Activated T-cell treated with anti-CD3 and anti-CD28 coated beads for 48 hours (primary cell): ENCODE results near the gene EXTL2.
"Not testable (repeated sequence)": the region's sequence is repeated elsewhere in the genome, so short reads cannot be mapped to it uniquely, and the experiment has no call there.

Experiments
- DNase-seq: peaks from one replicate; pipeline ENCODE4 v3.0.0-alpha.2; 2020; ENCODE audit warnings: low read depth

Gene EXTL2, protein sequence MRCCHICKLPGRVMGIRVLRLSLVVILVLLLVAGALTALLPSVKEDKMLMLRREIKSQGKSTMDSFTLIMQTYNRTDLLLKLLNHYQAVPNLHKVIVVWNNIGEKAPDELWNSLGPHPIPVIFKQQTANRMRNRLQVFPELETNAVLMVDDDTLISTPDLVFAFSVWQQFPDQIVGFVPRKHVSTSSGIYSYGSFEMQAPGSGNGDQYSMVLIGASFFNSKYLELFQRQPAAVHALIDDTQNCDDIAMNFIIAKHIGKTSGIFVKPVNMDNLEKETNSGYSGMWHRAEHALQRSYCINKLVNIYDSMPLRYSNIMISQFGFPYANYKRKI

DNA sequence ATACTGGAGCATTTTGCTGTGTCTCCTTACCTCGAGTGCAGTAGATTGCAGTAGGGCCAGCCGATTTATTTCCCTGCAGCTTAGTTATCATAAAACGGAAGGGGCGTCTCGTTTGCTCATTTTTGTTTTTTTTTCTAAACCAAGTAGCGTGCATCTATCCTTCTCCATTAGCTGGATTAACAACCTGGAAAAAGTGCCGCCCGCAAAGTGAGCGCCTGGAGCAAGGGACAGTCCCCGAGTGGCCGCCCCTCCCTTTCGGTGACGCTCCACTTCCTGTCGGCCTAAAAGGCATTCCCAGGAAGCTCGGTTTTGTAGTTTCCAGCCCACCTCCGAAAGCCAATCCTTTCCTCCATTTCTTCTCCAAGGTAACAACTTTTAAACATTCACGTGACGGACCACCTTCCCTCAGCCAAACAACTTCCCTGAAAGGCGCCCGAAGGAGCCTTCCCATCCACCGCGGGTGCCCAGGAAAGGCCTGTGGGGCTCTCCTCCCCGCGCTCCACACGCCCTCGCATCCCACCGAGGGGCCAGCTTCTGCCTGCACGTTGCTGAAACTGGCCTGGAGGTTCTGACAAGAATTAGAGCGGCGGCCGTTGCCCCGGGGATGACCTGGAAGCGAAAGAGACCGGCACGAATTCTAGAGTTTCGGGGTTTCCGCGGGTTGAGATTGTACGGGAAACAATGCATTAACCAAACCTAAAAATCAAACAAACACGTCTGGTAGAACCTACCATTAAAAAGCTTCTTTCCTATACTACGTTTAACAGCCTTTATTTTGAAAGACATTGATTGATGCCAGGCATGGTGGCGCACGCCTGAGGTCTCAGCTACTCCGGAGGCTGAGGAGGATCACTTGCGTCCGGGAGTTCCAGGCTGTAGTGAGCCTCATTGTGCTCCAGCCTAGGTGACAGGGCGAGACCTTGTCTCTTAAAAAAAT is at the start of gene EXTL2:
TSS of gene EXTL2 (minus strand) at position 240 of the 937 bp plus-strand sequence. CDS start 6,085 bp downstream, outside the sequence.
- DNase-seq: peak; percentile 61

DNA sequence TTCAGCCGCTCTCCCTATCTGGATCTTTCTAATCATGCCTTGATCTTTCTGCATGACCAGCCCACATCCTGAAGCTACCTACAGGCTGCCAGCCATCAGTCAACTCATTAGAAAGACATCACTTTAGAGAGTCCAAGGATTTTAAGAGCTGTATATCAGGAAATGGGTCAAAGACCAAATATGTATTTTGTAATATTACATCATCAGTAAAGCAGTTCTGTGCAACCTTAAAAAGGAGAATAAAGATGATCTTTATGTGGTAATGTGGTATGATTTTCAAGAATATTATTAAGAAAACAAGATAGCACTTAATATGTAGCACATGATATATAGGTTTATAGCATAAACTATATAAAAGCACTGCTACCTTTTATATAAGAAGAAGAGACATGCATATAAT is 48.9 kb upstream of the EXTL2 start:
- no peak for DNase-seq

DNA sequence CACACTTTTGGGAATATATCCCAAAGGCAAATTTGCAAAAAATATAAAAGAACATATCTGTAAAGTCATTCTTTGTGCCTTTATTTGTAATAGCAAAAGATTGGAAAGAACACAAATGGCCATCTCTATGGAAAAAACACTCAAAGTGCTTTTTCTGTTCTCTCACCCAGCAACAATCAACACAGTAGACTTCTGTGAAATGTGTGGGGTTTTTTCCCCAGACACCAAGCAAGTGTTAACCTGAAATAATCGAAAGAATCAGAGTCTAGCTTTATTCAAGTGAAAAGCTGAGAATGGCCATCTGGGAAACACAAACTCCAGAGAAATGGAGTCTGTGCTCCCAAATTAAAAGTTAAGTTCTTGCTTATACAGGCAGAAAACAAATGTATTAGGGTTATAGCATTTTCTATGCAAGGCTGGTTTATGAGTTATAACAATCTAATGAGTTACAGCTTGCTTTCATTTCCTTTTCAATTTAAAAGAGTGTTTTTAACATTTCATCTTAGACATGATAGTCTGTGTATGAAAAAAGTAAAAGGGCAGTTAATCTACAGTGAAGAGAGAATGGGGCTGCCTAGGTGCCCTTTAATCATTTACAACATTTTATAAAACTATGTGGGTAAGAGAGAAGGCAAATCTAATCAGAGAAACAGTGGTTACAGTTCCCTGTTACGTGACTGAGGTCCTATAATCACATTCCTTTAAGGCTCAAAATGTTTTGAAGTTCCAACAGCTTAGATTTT is 47.8 kb upstream of the EXTL2 start:
- no peak for DNase-seq

DNA sequence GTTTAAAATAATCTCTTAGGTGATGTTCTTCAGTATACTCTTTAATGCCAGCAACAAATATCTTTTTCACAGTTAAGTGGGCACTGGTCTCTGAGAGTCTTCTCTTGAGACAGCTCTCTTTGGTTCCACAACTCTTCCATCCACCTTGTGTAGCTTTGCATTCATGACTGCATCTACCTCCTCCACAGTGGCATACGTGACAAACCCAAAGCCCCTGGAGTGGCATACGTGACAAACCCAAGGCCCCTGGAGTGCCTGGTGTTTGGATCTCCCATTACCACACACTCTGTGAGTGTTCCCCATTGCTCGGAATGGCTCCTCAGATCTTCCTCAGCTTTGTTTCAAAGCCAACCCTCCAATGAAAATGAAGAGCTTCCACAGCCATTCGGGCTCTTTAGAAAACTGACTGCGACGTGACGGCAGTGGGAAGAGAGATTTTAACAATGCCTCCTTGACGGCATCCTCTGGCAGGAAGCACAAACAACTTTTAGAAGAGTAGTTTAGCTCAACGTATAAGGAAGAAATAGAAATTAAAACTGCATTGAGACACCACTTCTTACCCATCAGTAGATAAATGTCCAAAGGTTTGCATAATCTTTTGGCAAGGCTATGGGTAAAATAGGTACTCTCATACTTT is 47.1 kb upstream of the EXTL2 start:
- DNase-seq: no peak

DNA sequence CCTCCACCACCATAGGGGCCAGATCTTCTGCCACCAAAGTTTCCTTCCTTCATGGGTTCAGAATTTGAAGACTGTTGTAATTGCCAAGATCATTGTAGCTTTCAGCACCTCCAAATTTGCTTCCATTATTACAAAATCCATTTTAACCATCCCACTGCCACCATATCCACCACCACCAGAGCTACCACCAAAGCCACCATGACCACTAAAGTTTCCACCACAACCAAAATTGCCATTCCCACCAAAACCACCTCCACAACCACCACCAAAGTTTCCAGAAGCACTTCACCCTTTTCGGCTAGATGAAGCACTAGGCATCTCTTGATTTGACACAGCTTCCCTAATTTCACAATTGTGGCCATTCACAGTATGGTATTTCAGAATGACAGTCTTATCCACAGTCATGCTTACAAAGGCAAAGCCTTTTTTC is 46.5 kb upstream of the EXTL2 start:
- DNase-seq: peak; percentile 54

DNA sequence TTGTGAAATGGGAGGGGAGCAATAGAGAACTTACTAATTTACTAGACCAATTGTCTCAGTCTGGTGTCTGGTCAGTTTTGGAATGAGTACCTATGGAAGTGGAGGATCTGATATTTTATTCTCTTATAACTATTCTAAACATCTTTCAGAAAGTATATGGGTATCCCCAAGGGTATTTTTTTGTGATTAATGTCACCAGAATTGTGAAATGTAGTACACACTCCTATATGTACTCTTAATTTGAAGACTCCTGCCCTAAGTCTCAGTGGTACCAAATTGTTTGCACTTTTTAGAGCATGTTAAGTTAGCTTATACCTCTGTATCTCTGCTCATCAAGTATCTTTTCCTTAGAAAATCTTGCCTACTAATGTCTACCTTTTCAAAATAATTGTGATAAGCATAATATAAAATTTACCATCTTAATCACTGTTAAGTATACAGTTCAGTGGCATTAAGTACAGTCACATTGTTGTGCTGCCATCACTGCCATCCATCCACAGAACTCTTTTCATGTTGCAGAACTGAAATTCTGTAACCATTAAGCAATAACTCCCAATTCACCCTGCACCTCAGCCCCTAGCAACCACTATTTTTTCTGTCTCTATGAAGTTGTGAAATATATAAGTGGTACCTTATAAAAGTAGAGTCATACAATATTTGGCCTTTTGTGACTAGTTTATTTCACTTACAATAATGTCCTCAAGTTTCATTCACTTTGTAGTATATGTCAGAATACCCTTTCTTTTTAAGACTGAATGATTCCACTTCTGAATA is 41.7 kb upstream of the EXTL2 start:
- DNase-seq: no peak

DNA sequence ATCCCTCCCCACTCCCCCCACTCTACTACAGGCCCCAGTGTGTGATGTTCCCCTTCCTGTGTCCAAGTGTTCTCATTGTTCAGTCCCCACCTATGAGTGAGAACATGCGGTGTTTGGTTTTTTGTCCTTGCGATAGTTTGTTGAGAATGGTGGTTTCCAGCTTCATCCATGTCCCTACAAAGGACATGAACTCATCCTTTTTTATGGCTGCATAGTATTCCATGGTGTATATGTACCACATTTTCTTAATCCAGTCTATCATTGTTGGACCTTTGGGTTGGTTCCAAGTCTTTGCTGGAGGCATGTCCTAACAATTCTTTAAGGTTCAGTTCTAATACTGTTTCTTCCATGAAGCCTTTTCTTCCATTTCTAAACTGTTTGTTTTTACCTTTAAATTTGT is 38.9 kb upstream of the EXTL2 start:
- not testable (repeated sequence) for DNase-seq

DNA sequence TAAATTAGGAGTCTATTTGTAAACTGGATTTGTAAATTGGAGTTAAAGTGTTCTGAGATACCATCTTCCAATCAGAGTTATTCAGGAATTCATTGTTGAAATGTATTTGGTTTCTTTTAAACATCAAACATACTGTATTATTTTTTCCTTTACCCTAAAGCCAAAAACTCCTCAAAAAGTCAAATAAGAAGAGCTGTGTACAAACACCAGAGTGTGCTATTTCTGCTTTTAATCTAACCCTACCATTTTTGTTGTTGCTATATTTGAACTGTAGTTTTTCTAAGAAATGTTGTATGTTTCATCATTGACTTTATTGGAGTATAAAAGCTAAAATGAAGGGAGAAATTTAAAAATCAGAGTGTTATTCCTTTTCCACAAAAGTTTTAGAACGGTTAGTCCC is 37.1 kb upstream of the EXTL2 start:
- DNase-seq: no peak

DNA sequence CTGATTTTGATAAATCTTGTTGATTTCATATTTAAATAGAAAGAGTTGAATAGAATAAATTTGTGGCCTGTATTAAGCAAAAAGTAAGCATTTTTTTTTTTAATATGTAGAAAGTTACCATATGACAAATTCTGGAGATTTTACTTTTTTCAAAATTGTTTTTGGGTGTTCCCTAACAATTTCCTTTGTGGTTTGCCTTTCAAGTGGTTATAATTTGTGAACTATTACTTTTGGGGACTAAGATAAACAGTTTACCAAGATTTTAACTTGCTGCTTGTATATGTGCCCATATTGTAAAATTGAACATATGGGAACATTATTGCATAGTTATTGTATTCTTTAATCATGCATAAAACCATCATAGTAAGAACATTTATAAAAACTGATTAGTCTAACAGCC is 35.9 kb upstream of the EXTL2 start:
- DNase-seq: no peak

DNA sequence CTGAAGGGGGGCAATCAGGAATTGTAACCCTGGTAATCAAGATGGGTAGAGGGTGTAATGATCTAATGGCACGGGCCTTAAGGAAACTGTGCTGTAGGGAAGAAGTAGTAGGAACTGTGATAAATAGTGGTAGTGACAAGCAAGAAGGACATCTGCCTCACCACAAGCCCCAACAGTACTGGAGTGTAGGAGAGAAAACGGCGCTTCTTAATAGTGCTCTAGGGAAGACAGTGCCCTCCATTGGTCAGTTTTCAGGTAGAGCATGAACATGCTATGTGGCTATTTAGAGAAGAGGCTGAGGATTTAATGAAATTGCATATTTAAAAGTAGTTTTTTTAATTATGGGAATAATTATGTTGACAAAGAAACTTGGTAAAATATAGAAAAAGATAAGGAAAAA is 33.5 kb upstream of the EXTL2 start:
- no peak for DNase-seq

DNA sequence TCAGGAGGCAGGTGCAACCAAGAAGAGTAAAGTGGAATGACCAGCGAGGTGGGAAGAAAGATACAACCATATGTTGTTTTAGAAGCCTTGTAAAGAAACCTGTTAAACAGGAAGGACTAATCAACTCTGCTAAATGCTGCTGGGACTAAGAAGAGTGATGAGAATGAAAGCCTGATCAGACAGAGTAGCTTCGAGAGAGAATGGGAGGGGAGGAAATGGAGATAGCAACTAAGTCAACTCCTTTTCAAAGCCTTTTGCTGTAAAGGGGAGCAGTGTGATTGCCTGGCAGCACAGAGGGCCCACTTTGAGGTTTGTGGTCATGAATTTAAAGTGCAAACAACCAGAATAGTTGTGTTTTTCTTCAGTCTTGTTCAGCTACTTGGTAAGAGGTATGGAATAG is 32.6 kb upstream of the EXTL2 start:
- DNase-seq: no peak

DNA sequence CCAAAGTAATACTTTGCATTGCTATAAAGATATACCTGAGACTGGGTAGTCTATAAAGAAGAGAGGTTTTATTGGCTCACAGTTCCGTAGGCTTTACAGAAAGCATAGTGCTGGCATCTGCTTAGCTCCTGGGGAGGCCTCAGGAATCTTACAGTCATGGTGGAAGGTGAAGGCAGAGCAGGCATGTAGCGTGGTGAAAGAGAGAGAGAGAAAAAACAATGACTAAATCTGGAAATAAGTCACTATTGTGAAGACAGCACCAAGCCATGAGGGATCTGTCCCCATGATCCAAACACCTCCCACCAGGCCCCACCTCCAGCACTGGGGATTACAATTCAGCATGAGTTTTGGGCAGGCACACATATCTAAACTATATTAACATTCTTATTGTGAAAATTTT is 31.6 kb upstream of the EXTL2 start:
- no peak for DNase-seq

DNA sequence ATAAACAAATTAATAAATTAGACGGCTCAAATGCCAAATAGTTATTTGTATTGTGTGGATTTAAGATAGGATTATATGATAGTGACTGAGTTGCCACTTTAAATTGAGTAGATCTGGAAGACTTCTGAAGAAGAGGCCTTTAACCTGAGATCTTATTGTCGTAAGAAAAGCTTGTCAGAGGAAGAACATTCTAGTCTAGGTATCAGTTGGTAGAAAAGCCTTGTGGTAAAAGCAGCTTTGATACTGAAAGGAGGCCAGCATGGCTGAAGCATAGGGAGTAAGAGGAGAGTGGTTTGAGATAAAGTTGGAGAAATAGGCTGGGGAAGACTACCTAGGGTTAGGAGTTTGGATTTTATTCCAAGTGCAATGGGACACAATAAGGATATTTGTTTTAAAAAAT is 30.3 kb upstream of the EXTL2 start:
- no peak for DNase-seq

DNA sequence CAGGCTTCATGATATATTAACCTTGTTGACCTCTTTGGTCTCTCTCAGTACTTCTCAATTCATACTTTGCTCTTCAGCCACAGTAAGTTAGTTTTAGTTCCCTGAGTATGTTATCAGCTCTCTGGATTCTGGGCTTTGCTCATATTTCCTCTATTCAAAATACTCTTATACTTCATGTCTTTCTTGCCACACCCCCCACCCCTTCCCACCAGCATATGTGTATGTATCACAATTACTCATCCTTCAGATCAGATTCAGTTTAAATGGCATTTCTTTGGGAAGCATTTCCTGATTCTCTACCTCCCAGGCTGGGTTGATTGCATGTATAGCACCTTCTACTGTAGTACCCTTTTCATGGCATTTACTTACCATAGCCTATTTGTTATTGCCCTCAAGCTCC is 29.6 kb upstream of the EXTL2 start:
- DNase-seq: no peak

DNA sequence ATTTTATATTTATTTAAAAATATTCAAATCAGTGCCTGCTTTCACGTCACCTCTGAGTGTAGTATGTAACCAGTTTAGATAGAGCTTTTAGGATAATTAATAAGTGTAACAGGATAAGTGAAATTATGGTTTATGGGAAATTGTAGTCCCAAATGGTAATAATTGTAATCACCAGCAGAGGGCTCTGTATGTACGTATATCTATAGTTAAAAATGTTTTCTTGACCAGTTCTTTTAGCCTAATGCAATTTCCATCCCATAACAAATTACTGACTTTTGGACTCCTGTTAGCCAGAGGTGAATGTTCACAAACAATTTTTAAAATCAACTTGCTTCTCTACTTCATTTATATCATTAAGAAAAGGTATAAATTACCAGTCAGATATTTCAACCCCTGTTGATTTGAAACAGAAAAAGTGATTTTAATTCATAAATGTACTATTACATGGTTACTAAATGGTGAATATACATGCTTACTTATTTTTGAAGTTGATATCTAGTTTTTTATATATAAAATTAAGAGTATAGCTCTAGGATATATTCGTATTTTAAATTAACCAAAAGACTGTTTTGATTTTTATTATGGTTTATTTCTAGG is 26.6 kb upstream of the EXTL2 start:
- no peak for DNase-seq

DNA sequence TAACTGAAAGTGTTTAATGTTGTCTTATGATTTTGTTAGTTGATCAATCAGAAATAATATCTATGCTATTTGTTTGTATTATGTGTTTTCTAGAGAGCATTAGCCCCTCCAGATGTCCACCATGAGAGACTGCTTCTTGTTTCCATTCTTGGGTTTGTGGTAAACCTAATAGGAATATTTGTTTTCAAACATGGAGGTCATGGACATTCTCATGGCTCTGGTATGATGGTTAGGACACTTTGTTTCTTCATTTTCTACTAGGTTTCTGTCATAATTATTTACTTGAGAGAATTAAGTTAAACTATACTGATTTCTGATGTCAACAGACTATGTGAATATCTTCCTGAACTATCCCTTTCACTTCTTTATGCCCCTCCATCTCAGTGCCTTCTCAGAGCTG is 17.4 kb upstream of the EXTL2 start:
- DNase-seq: no peak

DNA sequence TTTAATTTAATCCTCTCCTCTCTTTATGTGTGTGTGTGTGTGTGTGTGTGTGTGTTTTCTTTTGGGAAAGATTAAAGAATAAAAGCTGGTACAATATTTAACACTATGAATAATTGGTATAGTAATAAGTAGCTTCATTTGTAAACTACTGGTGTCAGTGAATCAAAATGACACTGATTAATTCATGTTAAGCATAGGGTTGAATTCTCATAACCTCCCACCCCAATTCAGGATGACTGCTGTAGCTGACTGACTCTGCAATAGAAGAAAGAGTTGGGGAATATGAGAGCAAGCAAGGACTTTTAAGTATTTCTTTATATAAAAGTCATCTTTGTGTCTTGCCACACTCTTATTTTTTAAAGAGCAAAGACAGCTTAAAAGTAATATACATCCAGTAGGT is 14.4 kb upstream of the EXTL2 start:
- no peak for DNase-seq

DNA sequence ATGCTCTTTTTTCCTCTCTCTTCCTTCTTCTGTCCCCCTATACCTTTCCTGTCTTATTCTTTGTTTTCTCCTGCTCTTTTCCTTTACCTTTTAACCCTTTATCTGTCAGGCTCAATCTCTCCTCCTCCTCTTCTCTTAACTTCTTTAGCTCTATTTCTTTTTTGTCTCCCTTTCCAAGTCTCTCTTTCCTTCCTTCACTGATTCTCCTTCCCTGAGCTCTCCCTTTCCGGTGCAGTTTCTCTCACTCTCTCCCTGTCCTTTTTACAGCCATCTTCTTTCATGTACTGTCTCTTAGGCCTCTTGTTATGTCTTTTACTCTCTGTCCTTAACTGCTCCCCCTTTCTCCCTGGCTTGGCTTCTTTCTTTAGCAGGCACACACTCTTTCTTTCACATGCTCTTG is 13.2 kb upstream of the EXTL2 start:
- no peak for DNase-seq

DNA sequence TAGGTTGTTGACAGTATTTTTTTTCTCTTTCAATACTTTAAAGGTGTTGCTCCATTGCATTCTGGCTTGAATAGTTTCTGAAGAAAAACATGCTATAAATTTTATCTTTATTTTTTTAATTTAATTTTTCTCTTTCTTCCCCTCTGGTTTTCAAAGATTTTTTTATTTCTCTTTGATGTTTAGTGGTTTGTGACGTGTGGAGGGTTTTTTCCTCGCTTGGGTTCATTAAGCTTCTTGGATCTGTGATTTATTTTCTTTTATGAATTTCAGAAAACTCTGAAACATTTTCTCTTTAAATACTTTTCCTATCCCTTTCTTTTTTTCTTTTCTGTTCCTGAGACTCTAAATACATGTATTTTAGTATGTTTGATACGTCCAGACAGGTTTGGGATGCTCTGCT is 10.5 kb upstream of the EXTL2 start:
- DNase-seq: no peak

DNA sequence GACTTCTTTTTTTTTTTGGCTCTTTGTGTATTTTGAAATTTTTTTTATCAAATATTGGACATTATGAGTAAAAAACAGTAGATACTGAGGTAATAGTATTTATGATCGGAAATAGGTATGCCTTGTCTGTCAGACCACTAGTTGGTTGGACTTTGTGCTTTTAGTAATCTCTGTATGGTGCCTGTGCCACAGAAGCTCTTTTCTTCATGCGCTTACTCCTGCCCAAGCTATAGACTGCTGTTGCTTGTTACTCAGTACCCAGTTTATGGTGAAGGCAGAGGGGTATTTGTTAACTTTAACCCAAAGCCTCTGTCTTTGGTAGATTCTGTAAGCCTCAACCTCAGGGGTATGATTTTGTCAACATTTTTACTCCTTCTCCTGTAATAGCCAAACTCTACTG is 9.9 kb upstream of the EXTL2 start:
- DNase-seq: no peak

DNA sequence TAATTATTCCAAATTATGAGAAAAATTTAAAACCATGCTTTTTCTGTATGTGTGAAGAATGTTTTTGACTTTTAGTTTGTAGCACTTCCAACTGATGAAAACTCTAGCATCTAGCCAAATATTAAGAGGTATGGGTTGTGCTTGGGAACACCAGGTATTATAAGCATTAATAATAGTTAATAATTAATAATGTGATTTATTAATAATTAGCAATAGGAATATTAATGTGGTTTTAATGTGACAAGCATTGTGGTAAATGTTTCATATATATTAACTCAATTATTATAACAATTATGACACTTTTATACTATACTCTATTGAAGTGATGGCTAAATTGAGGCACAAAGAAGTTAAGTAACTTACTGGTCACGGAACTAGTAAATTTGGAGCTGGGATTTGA is 9.1 kb upstream of the EXTL2 start:
- DNase-seq: no peak
